ENCODE measurements around the gene NELL2. TPM values are rescaled to one million over a fixed set of nuclear protein-coding genes. Genes with fewer than 3 reads are reported as not detected.

The NELL2 gene
- total and polyA plus RNA-seq, 10 of the 15 experiments (the other 5 are each of a cell fraction or from before 2014, with no cell fraction given), result 0.27 to 2.3 (median 0.76) TPM

- Histone ChIP-seq H3K4me1 (ENCODE audit: control insufficient read depth, insufficient read depth, low read length) (no peaks in the 10 kb centered on the region), H3K79me2 (ENCODE audit: control insufficient read depth, insufficient read depth, low read length) (no peaks in the 10 kb centered on the region), H4K20me1 (ENCODE audit: control insufficient read depth, insufficient read depth) (no peaks in the 10 kb centered on the region), H3K4me3 (no peak overlapping the region), H3K9me3 (replicated peaks; ENCODE audit: control insufficient read depth, insufficient read depth, low read length) (no peaks in the 10 kb centered on the region), H3K4me2 (ENCODE audit: control insufficient read depth, insufficient read depth) (no peak overlapping the region), H3K27ac (ENCODE audit: control insufficient read depth, insufficient read depth) (no peak overlapping the region), H3K36me3 (ENCODE audit: control insufficient read depth in 2 of 2, insufficient read depth in 2 of 2, low read length in 1 of 2) (no peaks in the 10 kb centered on the region), H2AFZ (ENCODE audit: control insufficient read depth, low read depth, low read length) (no peak overlapping the region), H3K27me3 (replicated peaks in 1 of 2; ENCODE audit: control insufficient read depth in 2 of 2, insufficient read depth in 2 of 2, low read length in 1 of 2) (no peaks in the 10 kb centered on the region), H3K9ac (ENCODE audit: control insufficient read depth, insufficient read depth, low read length) (no peak overlapping the region)
- ATAC-seq, result no peak
- no peak for DNase-seq (ENCODE audit: low read depth, low spot score)
- RAD21 ChIA-PET (ENCODE audit: unreplicated experiment), result no interaction called here
- intact Hi-C loops (cut with micrococcal nuclease; ENCODE audit: unreplicated experiment) (no loop called here), in situ Hi-C loops (cut with MboI) (no loop called here)
- SMC1A ChIA-PET (ENCODE audit: uncharacterized antibody, unreplicated experiment), result no interaction called here
- POLR2A ChIA-PET, result no interaction called here
- no peak for FAIRE-seq
- BruUV-seq (replicated peaks), result no TSS peak
- no peak for TF ChIP-seq ATF2 (IDR thresholded peaks at IDR 0.05; ENCODE audit: low read length)
- TF ChIP-seq RAD21 (IDR thresholded peaks at IDR 0.05; ENCODE audit: insufficient read depth, low read depth, low read length), result no peak
- TF ChIP-seq NR2F1 (conservative IDR thresholded peaks at IDR 0.05), result no peak
- TF ChIP-seq NFYA (IDR thresholded peaks at IDR 0.05; ENCODE audit: borderline replicate concordance, low read depth, low read length), result no peak
- TF ChIP-seq LARP7 (IDR thresholded peaks at IDR 0.05), result no peak
- TF ChIP-seq CEBPB (IDR thresholded peaks at IDR 0.05; ENCODE audit: borderline replicate concordance in 1 of 2, low read depth in 2 of 2, low read length in 2 of 2), result no peak
- TF ChIP-seq TCF7 (IDR thresholded peaks at IDR 0.05; ENCODE audit: borderline replicate concordance), result no peak
- TF ChIP-seq SREBF1 (IDR thresholded peaks at IDR 0.05; ENCODE audit: low read length), result no peak
- no peak for TF ChIP-seq ZBED1 (IDR thresholded peaks at IDR 0.05; ENCODE audit: borderline replicate concordance)
- TF ChIP-seq YBX1 (IDR thresholded peaks at IDR 0.05), result no peak
- no peak for TF ChIP-seq FOXM1 (IDR thresholded peaks at IDR 0.05; ENCODE audit: low read depth, low read length)
- TF ChIP-seq NFYB (IDR thresholded peaks at IDR 0.05; ENCODE audit: insufficient read depth, low read depth, low read length), result no peak
- no peak for TF ChIP-seq BMI1 (IDR thresholded peaks at IDR 0.05; ENCODE audit: borderline replicate concordance)
- TF ChIP-seq HSF1 (IDR thresholded peaks at IDR 0.05; ENCODE audit: low read depth, low read length), result no peak
- TF ChIP-seq NFXL1 (IDR thresholded peaks at IDR 0.05; ENCODE audit: borderline replicate concordance), result no peak
- TF ChIP-seq MTA2 (IDR thresholded peaks at IDR 0.05; ENCODE audit: low read depth), result no peak
- CTCF ChIA-PET, result interaction anchor here (0.6 to 1.9 kb wide), 3 partner anchors 13 to 160 kb away, joined by 3 to 5 read pairs (median 4); no protein-coding TSS in a partner anchor
- 39% methylated on average over 4 of the region's 4 CpGs for WGBS (ENCODE audit: insufficient coverage, insufficient replicate concordance, low lambda C conversion rate, missing lambda C conversion rate)
Measured at GRCh38 chr12:44788731-44789130, 87.4 kb downstream of the NELL2 start.
